AG09309 (cell line): ENCODE measurements around the gene DNAI2.

Source experiments
- DNase-seq: peaks from one replicate; pipeline ENCODE4 v3.0.0-alpha.2; 2010; ENCODE audit warnings: low read depth
- H3K4me3 ChIP-seq: 2 replicates; pipeline ENCODE4 v1.5.1; 2011; ENCODE audit warnings: mild to moderate bottlenecking, low read depth, low read length, moderate library complexity; ENCODE audit not compliant: control insufficient read depth
- CTCF ChIP-seq: IDR thresholded peaks from 2 replicates; pipeline ENCODE4 v1.5.1; 2011; ENCODE audit warnings: mild to moderate bottlenecking, low read depth, low read length, inconsistent platforms; ENCODE audit not compliant: insufficient read depth, control insufficient read depth; ENCODE audit errors: missing control alignments

DNAI2 gene

GRCh38 chr17:74314877-74315276 is 40.8 kb downstream of the DNAI2 start:
- no peak overlapping the region for H3K4me3 ChIP-seq
- no peak for TF ChIP-seq CTCF

GRCh38 chr17:74316220-74316619 is 42.2 kb downstream of the DNAI2 start:
- TF ChIP-seq CTCF = no peak
- H3K4me3 ChIP-seq = no peak overlapping the region
- DNase-seq = no peak

More at GRCh38 chr17:74314877-74315276, 40.8 kb downstream of the DNAI2 start:
- no peak for DNase-seq

GRCh38 chr17:74317071-74317470 is 43.0 kb downstream of the DNAI2 start:
- TF ChIP-seq CTCF = no peak
- H3K4me3 ChIP-seq = no peak overlapping the region
- no peak for DNase-seq

GRCh38 chr17:74318391-74318790 is 44.4 kb downstream of the DNAI2 start:
- no peak for DNase-seq
- no peak overlapping the region for H3K4me3 ChIP-seq
- TF ChIP-seq CTCF = no peak

- H3K4me3 ChIP-seq = no peak overlapping the region
- no peak for TF ChIP-seq CTCF
- no peak for DNase-seq
Measured at GRCh38 chr17:74324521-74324920, 50.5 kb downstream of the DNAI2 start.

GRCh38 chr17:74325376-74325742 is 51.3 kb downstream of the DNAI2 start:
- TF ChIP-seq CTCF = no peak
- no peak for DNase-seq
- H3K4me3 ChIP-seq = no peak overlapping the region
